CD4-positive, alpha-beta memory T cell (primary cell): ENCODE results near the gene FAM83D. TPM values are rescaled to one million over a fixed set of nuclear protein-coding genes. Genes with fewer than 3 reads are reported as not detected.
A peak's percentile ranks its signal among the peaks of the same experiment; 100 is the strongest.

Experiments
- CTCF ChIA-PET: fragments of 350-600 bp; sonication (Branson Sonifier 250); formaldehyde crosslinking; loops from one replicate; lab custom pipeline; 2021; ENCODE audit warnings: inconsistent platforms; ENCODE audit not compliant: partially characterized antibody; lab: Charles Lee
- POLR2A ChIA-PET: fragments of 350-600 bp; sonication (Branson Sonifier 250); formaldehyde crosslinking; loops from one replicate; lab custom pipeline; 2021; ENCODE audit not compliant: partially characterized antibody; lab: Charles Lee
- DNase-seq, 5 donors: peaks; one replicate each; pipeline versions ENCODE4 v3.0.0 to v3.0.0-alpha.2; 2020 to 2022; ENCODE audit warnings: mixed read lengths in 1 of 5
- H3K27ac ChIP-seq: one replicate; pipeline ENCODE4 v1.7.0; 2013; ENCODE audit warnings: low read depth, low read length
- H3K27me3 ChIP-seq: 2 replicates; pipeline ENCODE4 v1.7.0; 2013; ENCODE audit warnings: mild to moderate bottlenecking, low read length, moderate library complexity; ENCODE audit not compliant: insufficient read depth
- H3K36me3 ChIP-seq: 2 replicates; pipeline ENCODE4 v1.7.0; 2013; ENCODE audit warnings: mild to moderate bottlenecking, low read length, moderate library complexity; ENCODE audit not compliant: insufficient read depth
- H3K4me1 ChIP-seq: 2 replicates; pipeline ENCODE4 v1.7.0; 2013; ENCODE audit warnings: mild to moderate bottlenecking, low read length, moderate library complexity; ENCODE audit not compliant: insufficient read depth
- H3K4me3 ChIP-seq, 2 donors: one replicate each; pipeline ENCODE4 v1.7.0; 2013; ENCODE audit warnings: low read length in 2 of 2, mild to moderate bottlenecking in 1 of 2
- H3K9me3 ChIP-seq, 2 donors: one replicate each; pipeline ENCODE4 v1.7.0; 2013; ENCODE audit warnings: low read length in 2 of 2, control low read depth in 1 of 2; ENCODE audit not compliant: control insufficient read depth in 1 of 2
- H3K27ac Mint-ChIP-seq, 7 donors: one replicate each; pipeline ENCODE4 v1.8.0; 2020 to 2021; ENCODE audit warnings: mixed read lengths in 7 of 7, mild to moderate bottlenecking in 6 of 7, inconsistent platforms in 3 of 7, moderate library complexity in 3 of 7
- H3K27me3 Mint-ChIP-seq, 2 donors: one replicate each; pipeline ENCODE4 v1.8.0; 2020 to 2021; ENCODE audit warnings: mixed read lengths in 2 of 2
- H3K36me3 Mint-ChIP-seq, 2 donors: one replicate each; pipeline ENCODE4 v1.8.0; 2020 to 2021; ENCODE audit warnings: mixed read lengths in 2 of 2, inconsistent platforms in 1 of 2, mild to moderate bottlenecking in 1 of 2
- H3K4me1 Mint-ChIP-seq, 4 donors: one replicate each; pipeline ENCODE4 v1.8.0; 2020 to 2021; ENCODE audit warnings: mixed read lengths in 4 of 4, mild to moderate bottlenecking in 1 of 4
- H3K4me3 Mint-ChIP-seq, 8 donors: one replicate each; pipeline ENCODE4 v1.8.0; 2020 to 2021; ENCODE audit warnings: mixed read lengths in 8 of 8, mild to moderate bottlenecking in 7 of 8, moderate library complexity in 6 of 8, inconsistent platforms in 3 of 8
- H3K9me3 Mint-ChIP-seq, 8 donors: one replicate each; pipeline ENCODE4 v1.8.0; 2020 to 2021; ENCODE audit warnings: mixed read lengths in 8 of 8, mild to moderate bottlenecking in 5 of 8, inconsistent platforms in 3 of 8, moderate library complexity in 1 of 8
- intact Hi-C: fragments of 100-400 bp; cut with micrococcal nuclease; formaldehyde crosslinking; loops from one replicate; pipeline ENCODE4 v1.15.1; 2023
- polyA plus RNA-seq, 2 donors: library from polyadenylated mRNA; unstranded; fragments of 300-500 nt; fragmentation: Illumina TruSeq; gene quantifications; one replicate each; pipeline ENCODE4 v1.2.3, GENCODE V29; 2021
- total RNA-seq, 2 experiments: library from RNA; stranded (reverse); gene quantifications; one replicate each; pipeline ENCODE4 v1.2.3, GENCODE V29; 2021

The FAM83D gene, protein sequence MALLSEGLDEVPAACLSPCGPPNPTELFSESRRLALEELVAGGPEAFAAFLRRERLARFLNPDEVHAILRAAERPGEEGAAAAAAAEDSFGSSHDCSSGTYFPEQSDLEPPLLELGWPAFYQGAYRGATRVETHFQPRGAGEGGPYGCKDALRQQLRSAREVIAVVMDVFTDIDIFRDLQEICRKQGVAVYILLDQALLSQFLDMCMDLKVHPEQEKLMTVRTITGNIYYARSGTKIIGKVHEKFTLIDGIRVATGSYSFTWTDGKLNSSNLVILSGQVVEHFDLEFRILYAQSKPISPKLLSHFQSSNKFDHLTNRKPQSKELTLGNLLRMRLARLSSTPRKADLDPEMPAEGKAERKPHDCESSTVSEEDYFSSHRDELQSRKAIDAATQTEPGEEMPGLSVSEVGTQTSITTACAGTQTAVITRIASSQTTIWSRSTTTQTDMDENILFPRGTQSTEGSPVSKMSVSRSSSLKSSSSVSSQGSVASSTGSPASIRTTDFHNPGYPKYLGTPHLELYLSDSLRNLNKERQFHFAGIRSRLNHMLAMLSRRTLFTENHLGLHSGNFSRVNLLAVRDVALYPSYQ
- total RNA-seq (1 to 10 TPM; 1.4 to 1.5 TPM), polyA plus RNA-seq (1 to 10 TPM in 1 of 2 donors, under 1 TPM in 1; 0.93 to 1.2 TPM)

DNA sequence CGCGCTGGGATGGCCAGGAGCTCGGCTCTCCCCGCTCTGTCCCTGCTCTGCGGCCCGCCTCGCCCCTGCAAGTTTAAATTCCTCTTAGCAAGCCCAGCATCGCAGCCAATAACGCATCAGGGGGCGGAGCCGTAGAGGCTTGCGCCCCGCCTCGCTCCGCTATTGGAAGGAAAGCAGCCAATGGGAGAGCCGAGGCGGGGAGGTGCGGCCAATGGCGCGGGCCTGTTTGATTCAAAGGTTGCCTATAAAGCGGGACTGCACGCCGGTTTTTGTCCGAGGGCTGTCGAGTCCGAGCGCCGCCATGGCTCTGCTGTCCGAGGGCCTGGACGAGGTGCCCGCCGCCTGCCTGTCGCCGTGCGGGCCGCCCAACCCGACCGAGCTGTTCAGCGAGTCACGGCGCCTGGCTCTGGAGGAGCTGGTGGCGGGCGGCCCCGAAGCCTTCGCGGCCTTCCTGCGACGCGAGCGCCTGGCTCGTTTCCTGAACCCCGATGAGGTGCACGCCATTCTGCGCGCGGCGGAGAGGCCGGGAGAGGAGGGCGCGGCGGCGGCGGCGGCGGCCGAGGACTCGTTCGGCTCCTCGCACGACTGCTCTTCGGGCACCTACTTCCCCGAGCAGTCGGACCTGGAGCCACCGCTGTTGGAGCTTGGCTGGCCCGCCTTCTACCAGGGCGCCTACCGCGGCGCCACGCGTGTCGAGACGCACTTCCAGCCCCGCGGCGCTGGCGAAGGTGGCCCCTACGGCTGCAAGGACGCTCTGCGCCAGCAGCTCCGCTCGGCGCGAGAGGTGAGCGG, at the start of gene FAM83D:
TSS of gene FAM83D (plus strand) at position 276 of the 792 bp plus-strand sequence. CDS start at position 302, 26 bp downstream.
- peak within 1 kb of the TSS; percentile 57 to 70 for H3K4me3 ChIP-seq
- CTCF ChIA-PET = interaction anchor here (0.7 to 5.1 kb wide), 9 partner anchors 9 to 195 kb away, joined by 3 to 25 read pairs (median 3); partner anchors contain the start of gene DHX35
- peaks cover 0 to 14% of the 10 kb centered on the region in 2 donors for H3K36me3 Mint-ChIP-seq
- POLR2A ChIA-PET = interaction anchor here (1.0 to 2.8 kb wide), 4 partner anchors 35 to 123 kb away, joined by 3 to 23 read pairs (median 5); partner anchors contain the start of genes DHX35 and PPP1R16B
- H3K27me3 ChIP-seq = no peaks in the 10 kb centered on the region
- peak within 1 kb of the TSS; percentile 51 for H3K27ac ChIP-seq
- no peaks in the 10 kb centered on the region for H3K27me3 Mint-ChIP-seq
- H3K4me1 ChIP-seq = peaks cover 33% of the 10 kb centered on the region
- DNase-seq = peak; percentile 93 to 96 (median 95)
- peak within 1 kb of the TSS; percentile 32 to 93 (median 66) for H3K27ac Mint-ChIP-seq
- peaks cover 21 to 37% (median 27%) of the 10 kb centered on the region in 4 donors for H3K4me1 Mint-ChIP-seq
- no peaks in the 10 kb centered on the region for H3K9me3 ChIP-seq
- H3K9me3 Mint-ChIP-seq = peaks cover 0 to 2% (median 0%) of the 10 kb centered on the region in 8 donors
- H3K4me3 Mint-ChIP-seq = peak within 1 kb of the TSS; percentile 81 to 87 (median 82)
- peaks cover 3% of the 10 kb centered on the region for H3K36me3 ChIP-seq
- intact Hi-C loops = loop anchor here (1.0 to 2.0 kb wide), 4 partner anchors 36 to 454 kb away; partner anchors contain the start of genes ACTR5, DHX35 and RALGAPB

DNA sequence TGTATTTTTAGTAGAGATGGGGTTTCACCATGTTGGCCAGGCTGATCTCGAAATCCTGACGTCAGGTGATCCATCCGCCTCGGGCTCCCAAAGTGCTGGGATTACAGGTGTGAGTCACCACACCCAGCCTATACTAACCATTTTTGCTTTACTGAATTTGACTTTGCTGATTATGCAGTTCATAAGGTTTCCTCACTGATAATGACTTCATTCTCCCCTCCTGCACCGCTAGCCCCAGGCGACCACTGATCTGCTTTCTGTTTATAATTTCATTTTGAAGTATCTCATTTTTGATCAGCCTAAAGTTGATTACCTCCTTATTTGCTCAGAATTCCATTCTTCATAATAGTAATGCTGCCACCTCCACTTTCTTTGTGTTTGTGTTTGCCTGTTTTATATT, 48.7 kb upstream of the FAM83D start:
- CTCF ChIA-PET = interaction anchor here (5.2 to 15.8 kb wide), 3 partner anchors 15 to 71 kb away, joined by 36 to 159 read pairs (median 66); partner anchors contain the start of gene PPP1R16B
- Mint-ChIP-seq H3K4me3 (peak overlapping the region in 6 of 8 donors; percentile 9 to 75 (median 36)), H3K27me3 (no peaks in the 10 kb centered on the region), H3K4me1 (peaks cover 66 to 99% (median 84%) of the 10 kb centered on the region in 4 donors), H3K36me3 (peaks cover 1 to 25% of the 10 kb centered on the region in 2 donors), H3K9me3 (no peaks in the 10 kb centered on the region), H3K27ac (peak overlapping the region; percentile 62 to 100 (median 90))
- H3K27me3 ChIP-seq = no peaks in the 10 kb centered on the region
- intact Hi-C loops = no loop called here
- H3K9me3 ChIP-seq = no peaks in the 10 kb centered on the region
- no peak for DNase-seq
- no peak overlapping the region for H3K4me3 ChIP-seq
- no peaks in the 10 kb centered on the region for H3K36me3 ChIP-seq
- peaks cover 83% of the 10 kb centered on the region for H3K4me1 ChIP-seq
- POLR2A ChIA-PET = interaction anchor here (1.6 kb wide), 1 partner anchor 87 kb away, joined by 3 read pairs; no protein-coding TSS in a partner anchor
- H3K27ac ChIP-seq = no peak overlapping the region

DNA sequence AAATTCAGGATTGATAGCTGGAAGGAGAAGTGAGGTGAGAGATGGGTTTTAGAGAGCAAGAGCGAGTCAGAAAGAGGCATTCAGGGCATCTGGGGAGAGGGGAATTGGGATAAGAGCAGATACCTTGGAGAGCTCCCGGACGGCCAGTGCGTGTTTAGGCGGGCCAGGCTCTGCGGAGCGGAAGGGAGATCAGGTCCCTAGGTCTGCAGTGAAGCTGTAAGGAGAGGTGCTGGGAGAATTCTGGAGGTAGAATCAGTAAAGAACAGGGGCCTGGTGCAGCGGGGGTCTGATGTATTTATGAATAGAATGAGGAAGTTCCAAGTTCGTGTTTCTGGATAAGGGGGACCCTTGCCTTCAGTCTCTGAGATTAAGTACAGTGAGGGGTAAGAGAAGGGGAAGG, 47.4 kb upstream of the FAM83D start:
- H3K4me1 ChIP-seq = peaks cover 83% of the 10 kb centered on the region
- DNase-seq = no peak
- H3K27ac ChIP-seq = no peak overlapping the region
- peaks cover 2% of the 10 kb centered on the region for H3K36me3 ChIP-seq
- peaks cover 5 to 23% of the 10 kb centered on the region in 2 donors for H3K36me3 Mint-ChIP-seq
- H3K4me3 ChIP-seq = no peak overlapping the region
- intact Hi-C loops = no loop called here
- no peaks in the 10 kb centered on the region for H3K9me3 ChIP-seq
- H3K9me3 Mint-ChIP-seq = no peaks in the 10 kb centered on the region
- peaks cover 65 to 98% (median 79%) of the 10 kb centered on the region in 4 donors for H3K4me1 Mint-ChIP-seq
- CTCF ChIA-PET = interaction anchor here (0.7 to 15.8 kb wide), 8 partner anchors 9 to 171 kb away, joined by 3 to 159 read pairs (median 4); no protein-coding TSS in a partner anchor
- H3K27me3 Mint-ChIP-seq = no peaks in the 10 kb centered on the region
- POLR2A ChIA-PET = interaction anchor here (0.7 to 2.9 kb wide), 3 partner anchors 13 to 75 kb away, joined by 3 to 19 read pairs (median 12); partner anchors contain the start of gene PPP1R16B
- no peak overlapping the region for H3K4me3 Mint-ChIP-seq
- H3K27me3 ChIP-seq = no peaks in the 10 kb centered on the region
- H3K27ac Mint-ChIP-seq = peak overlapping the region; percentile 43 to 100 (median 67)

DNA sequence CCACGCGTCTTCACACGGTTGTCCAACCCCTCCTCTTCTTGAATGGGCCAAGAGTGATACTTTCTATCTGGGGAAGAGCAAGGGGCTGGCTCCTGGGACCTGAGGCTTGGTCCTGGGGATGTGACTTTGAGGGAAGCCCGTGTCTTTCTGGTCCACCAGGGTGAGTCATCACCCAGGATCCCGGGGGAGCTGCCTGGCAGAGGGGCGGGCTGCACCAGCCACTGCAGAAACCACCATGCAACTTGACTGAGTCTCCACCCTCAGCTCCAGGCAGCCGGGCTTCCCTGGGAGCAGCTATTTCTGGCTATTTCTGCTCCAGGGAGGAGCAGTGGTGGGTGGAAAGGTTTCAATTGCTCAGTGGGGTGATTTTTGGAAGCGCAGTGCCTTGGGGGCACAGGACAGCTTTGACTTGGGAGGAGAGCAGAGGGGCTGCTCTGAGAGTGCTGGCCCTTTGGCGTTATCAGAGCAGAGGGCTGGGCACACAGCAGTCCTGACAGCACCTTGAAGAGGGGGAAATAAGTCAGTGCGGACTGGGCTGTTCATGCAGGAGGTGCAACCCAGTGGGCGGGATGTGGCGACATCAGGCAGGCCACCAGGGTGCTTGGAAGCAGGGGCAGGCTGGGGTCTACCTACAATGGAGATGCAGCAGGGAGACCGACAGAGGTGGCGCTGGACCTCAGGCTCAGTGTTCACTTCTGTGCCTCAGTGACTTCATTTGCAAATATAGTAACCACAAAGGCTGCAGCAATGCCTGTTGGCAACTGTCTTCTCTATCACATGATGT, 45.1 kb upstream of the FAM83D start:
- DNase-seq = no peak
- no peaks in the 10 kb centered on the region for H3K27me3 Mint-ChIP-seq
- H3K9me3 ChIP-seq = no peaks in the 10 kb centered on the region
- H3K4me3 Mint-ChIP-seq = no peak overlapping the region
- peaks cover 5 to 17% of the 10 kb centered on the region in 2 donors for H3K36me3 Mint-ChIP-seq
- intact Hi-C loops = no loop called here
- H3K27ac Mint-ChIP-seq = peak overlapping the region; percentile 57 to 100 (median 85)
- H3K9me3 Mint-ChIP-seq = no peaks in the 10 kb centered on the region
- H3K4me1 Mint-ChIP-seq = peaks cover 47 to 86% (median 62%) of the 10 kb centered on the region in 4 donors
- no peak overlapping the region for H3K27ac ChIP-seq
- H3K27me3 ChIP-seq = no peaks in the 10 kb centered on the region
- H3K36me3 ChIP-seq = peaks cover 7% of the 10 kb centered on the region
- H3K4me3 ChIP-seq = no peak overlapping the region
- H3K4me1 ChIP-seq = peaks cover 67% of the 10 kb centered on the region
- ChIA-PET CTCF (interaction anchor here (2.1 to 15.8 kb wide), 3 partner anchors 12 to 130 kb away, joined by 7 to 159 read pairs (median 11); no protein-coding TSS in a partner anchor), POLR2A (no interaction called here)

DNA sequence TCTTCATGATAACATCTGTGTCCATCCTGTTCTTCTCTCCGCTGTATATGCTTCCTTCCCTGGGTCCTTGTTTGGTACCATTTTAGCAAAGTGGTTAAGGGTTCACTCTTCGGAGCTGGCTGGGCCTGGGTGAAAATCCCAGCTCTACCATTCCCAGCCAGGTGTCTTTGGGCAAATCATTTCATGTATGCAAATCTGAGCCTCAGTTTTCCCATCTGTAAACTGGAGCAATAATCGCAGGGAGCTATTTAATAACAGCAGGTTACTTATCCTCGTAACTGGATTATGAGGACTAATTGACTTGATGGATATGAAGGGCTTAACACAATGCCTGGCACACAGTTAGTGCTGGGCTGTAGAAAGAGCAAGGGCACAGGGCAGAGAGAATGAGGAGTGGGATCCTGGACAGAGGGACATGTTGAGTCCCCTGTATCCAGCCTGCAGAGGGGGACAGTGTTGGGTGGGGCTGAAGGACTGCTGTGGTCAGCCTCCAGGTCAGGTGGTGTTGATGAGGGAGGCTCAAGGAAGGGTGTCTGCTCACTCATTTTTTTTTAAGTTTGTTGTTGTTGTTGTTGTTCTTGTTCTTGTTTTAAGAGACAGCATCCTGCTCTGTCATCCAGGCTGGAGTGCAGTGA, 44.3 kb upstream of the FAM83D start:
- DNase-seq = no peak
- Mint-ChIP-seq H3K27ac (peak overlapping the region; percentile 22 to 96 (median 85)), H3K27me3 (no peaks in the 10 kb centered on the region), H3K9me3 (no peaks in the 10 kb centered on the region), H3K36me3 (peaks cover 5 to 21% of the 10 kb centered on the region in 2 donors), H3K4me3 (peak overlapping the region in 1 of 8 donors; percentile 3), H3K4me1 (peaks cover 42 to 81% (median 59%) of the 10 kb centered on the region in 4 donors)
- no peak overlapping the region for H3K27ac ChIP-seq
- H3K36me3 ChIP-seq = peaks cover 7% of the 10 kb centered on the region
- POLR2A ChIA-PET = interaction anchor here (1.4 to 2.4 kb wide), 4 partner anchors 7 to 77 kb away, joined by 3 to 11 read pairs (median 8); partner anchors contain the start of gene PPP1R16B
- H3K9me3 ChIP-seq = no peaks in the 10 kb centered on the region
- H3K4me1 ChIP-seq = peaks cover 59% of the 10 kb centered on the region
- H3K4me3 ChIP-seq = no peak overlapping the region
- CTCF ChIA-PET = interaction anchor here (2.1 to 15.8 kb wide), 3 partner anchors 11 to 131 kb away, joined by 7 to 159 read pairs (median 11); no protein-coding TSS in a partner anchor
- H3K27me3 ChIP-seq = no peaks in the 10 kb centered on the region
- intact Hi-C loops = no loop called here
